Middle frontal gyrus (tissue), 1 donor: ENCODE results near the gene ATAD3B.

ENCODE experiments used
- DNase-seq: peaks from one replicate; pipeline ENCODE4 v3.0.0-alpha.2; 2015; ENCODE audit warnings: low spot score; ENCODE audit errors: extremely low spot score

ATAD3B gene

GRCh38 chr1:1544544-1544943 lies 73.0 kb downstream of the ATAD3B start:
- DNase-seq: no peak
